Astrocyte (in vitro differentiated cells and primary cell): Measurements from ENCODE around the gene ANKRD24. TPM values are rescaled to one million over a fixed set of nuclear protein-coding genes. Genes with fewer than 3 reads are reported as not detected.
A peak's percentile ranks its signal among the peaks of the same experiment; 100 is the strongest.
"Not testable (repeated sequence)": the region's sequence is repeated elsewhere in the genome, so short reads cannot be mapped to it uniquely, and the experiment has no call there.

ENCODE experiments used
- DNase-seq: peaks from one replicate; pipeline ENCODE4 v3.0.0-alpha.2; 2010; ENCODE audit warnings: low read depth
- FAIRE-seq: peaks from 2 replicates; lab custom pipeline; 2011; peaks lifted over from hg19 to GRCh38; lab: Jason Lieb, UNC
- H2AFZ ChIP-seq: 2 replicates; pipeline ENCODE4 v1.6.0; 2012; ENCODE audit warnings: low read depth, low read length, inconsistent platforms
- H3K27ac ChIP-seq: 2 replicates; pipeline ENCODE4 v1.5.1; 2011; ENCODE audit warnings: low read depth, low read length, inconsistent platforms
- H3K27me3 ChIP-seq: 2 replicates; pipeline ENCODE4 v1.6.0; 2011; ENCODE audit warnings: low read length, inconsistent platforms; ENCODE audit not compliant: insufficient read depth
- H3K36me3 ChIP-seq: 2 replicates; pipeline ENCODE4 v1.5.1; 2011; ENCODE audit warnings: low read length, inconsistent platforms; ENCODE audit not compliant: insufficient read depth
- H3K4me1 ChIP-seq: 2 replicates; pipeline ENCODE4 v1.5.1; 2011; ENCODE audit warnings: low read length, inconsistent platforms; ENCODE audit not compliant: insufficient read depth
- H3K4me2 ChIP-seq: 2 replicates; pipeline ENCODE4 v1.6.0; 2012; ENCODE audit warnings: low read length, inconsistent platforms
- H3K4me3 ChIP-seq: 2 replicates; pipeline ENCODE4 v1.5.1; 2011; ENCODE audit warnings: low read depth, mild to moderate bottlenecking, low read length, inconsistent platforms; ENCODE audit not compliant: insufficient read depth
- H3K79me2 ChIP-seq: 2 replicates; pipeline ENCODE4 v1.6.0; 2012; ENCODE audit warnings: mild to moderate bottlenecking, low read length, inconsistent platforms; ENCODE audit not compliant: insufficient read depth
- H3K9ac ChIP-seq: 2 replicates; pipeline ENCODE4 v1.6.0; 2012; ENCODE audit warnings: mild to moderate bottlenecking, low read length, inconsistent platforms
- H3K9me3 ChIP-seq: 2 replicates; pipeline ENCODE4 v1.5.1; 2012; ENCODE audit warnings: low read depth, mild to moderate bottlenecking, low read length, inconsistent platforms; ENCODE audit not compliant: insufficient read depth
- H4K20me1 ChIP-seq: 2 replicates; pipeline ENCODE4 v1.6.0; 2012; ENCODE audit warnings: low read length, inconsistent platforms; ENCODE audit not compliant: insufficient read depth
- H3K27ac Mint-ChIP-seq: one replicate; pipeline ENCODE4 v1.8.0; 2021; ENCODE audit warnings: mild to moderate bottlenecking, mixed read lengths; ENCODE audit not compliant: unreplicated experiment
- H3K27me3 Mint-ChIP-seq: one replicate; pipeline ENCODE4 v1.8.0; 2021; ENCODE audit warnings: low read depth, mixed read lengths; ENCODE audit not compliant: unreplicated experiment
- H3K36me3 Mint-ChIP-seq: one replicate; pipeline ENCODE4 v1.8.0; 2021; ENCODE audit warnings: low read depth, mixed read lengths; ENCODE audit not compliant: unreplicated experiment
- H3K4me1 Mint-ChIP-seq: one replicate; pipeline ENCODE4 v1.8.0; 2021; ENCODE audit warnings: low read depth, mixed read lengths; ENCODE audit not compliant: unreplicated experiment
- H3K4me3 Mint-ChIP-seq: one replicate; pipeline ENCODE4 v1.8.0; 2021; ENCODE audit warnings: mild to moderate bottlenecking, moderate library complexity, mixed read lengths; ENCODE audit not compliant: unreplicated experiment
- H3K9me3 Mint-ChIP-seq: one replicate; pipeline ENCODE4 v1.8.0; 2021; ENCODE audit warnings: mild to moderate bottlenecking, mixed read lengths; ENCODE audit not compliant: unreplicated experiment
- CTCF ChIP-seq: IDR thresholded peaks from 2 replicates; pipeline ENCODE4 v1.5.1; 2011; ENCODE audit warnings: low read depth, mild to moderate bottlenecking, inconsistent platforms, low read length, moderate library complexity; ENCODE audit not compliant: insufficient read depth
- EZH2 ChIP-seq: IDR thresholded peaks from 2 replicates; pipeline ENCODE4 v1.6.1; 2012; ENCODE audit warnings: mild to moderate bottlenecking, low read length, inconsistent platforms; ENCODE audit not compliant: insufficient read depth
- total RNA-seq: library from RNA; stranded (reverse); gene quantifications from 2 replicates; pipeline ENCODE4 v1.2.1, GENCODE V29; 2021

The ANKRD24 gene
- total RNA-seq, 1 donor from 2014 or later = 0.73 TPM

GRCh38 chr19:4231521-4231920, 49.0 kb downstream of the ANKRD24 start:
- not testable (repeated sequence) for H3K4me2 ChIP-seq, H3K9me3 ChIP-seq, H3K27ac ChIP-seq, H4K20me1 ChIP-seq, H3K79me2 ChIP-seq, H3K4me3 ChIP-seq, H3K4me3 Mint-ChIP-seq, H2AFZ ChIP-seq, H3K4me1 Mint-ChIP-seq, DNase-seq, H3K36me3 Mint-ChIP-seq, H3K27me3 ChIP-seq, H3K36me3 ChIP-seq, H3K27me3 Mint-ChIP-seq, H3K9ac ChIP-seq, FAIRE-seq, H3K9me3 Mint-ChIP-seq
- peaks cover 13% of the 10 kb centered on the region for H3K4me1 ChIP-seq
- H3K27ac Mint-ChIP-seq = peak overlapping the region; percentile 26

GRCh38 chr19:4232139-4232538, 49.6 kb downstream of the ANKRD24 start:
- H3K27me3 Mint-ChIP-seq, H3K4me1 Mint-ChIP-seq, H3K36me3 ChIP-seq, H3K4me3 ChIP-seq, FAIRE-seq, H3K27ac Mint-ChIP-seq, H3K9me3 ChIP-seq, H3K27me3 ChIP-seq, H2AFZ ChIP-seq, H3K9me3 Mint-ChIP-seq, H3K4me2 ChIP-seq, H3K36me3 Mint-ChIP-seq, H3K27ac ChIP-seq, H3K9ac ChIP-seq, H3K79me2 ChIP-seq, H4K20me1 ChIP-seq, DNase-seq, H3K4me3 Mint-ChIP-seq: not testable (repeated sequence)
- H3K4me1 ChIP-seq = peaks cover 13% of the 10 kb centered on the region

DNA sequence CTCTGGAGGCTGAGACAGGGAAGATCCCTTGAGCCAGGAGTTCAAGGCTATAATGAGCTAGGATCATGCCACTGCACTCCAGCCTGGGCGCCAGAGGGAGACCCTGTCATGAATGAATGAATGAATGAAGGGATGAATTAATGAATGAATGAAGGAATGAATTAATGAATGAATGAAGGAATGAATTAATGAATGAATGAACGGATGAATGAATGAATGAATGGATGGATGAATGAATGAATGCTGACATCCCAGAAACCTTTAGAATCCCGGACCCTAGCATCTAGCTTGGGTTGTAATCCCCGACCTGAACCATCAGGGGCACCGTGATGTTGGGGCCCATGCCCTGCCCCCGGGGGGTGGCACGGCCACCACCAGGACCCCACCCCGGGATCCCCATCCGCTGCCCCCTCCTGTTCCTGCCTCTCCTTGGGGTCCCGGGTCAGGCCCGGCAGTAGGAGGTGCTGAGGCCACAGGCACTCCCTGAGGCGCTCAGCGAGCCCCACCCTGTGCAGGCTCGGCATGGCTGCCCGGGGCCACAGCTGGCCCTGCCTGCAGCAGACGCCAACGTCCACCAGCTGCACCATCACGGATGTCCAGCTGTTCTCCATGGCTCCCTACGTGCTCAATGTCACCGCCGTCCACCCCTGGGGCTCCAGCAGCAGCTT, 50.3 kb downstream of the ANKRD24 start:
- Mint-ChIP-seq H3K36me3 (no peaks in the 10 kb centered on the region), H3K27me3 (no peaks in the 10 kb centered on the region), H3K4me3 (no peak overlapping the region), H3K9me3 (peaks cover 2% of the 10 kb centered on the region), H3K4me1 (peaks cover 2% of the 10 kb centered on the region), H3K27ac (no peak overlapping the region)
- H3K9ac ChIP-seq = no peak overlapping the region
- no peak for FAIRE-seq
- H3K79me2 ChIP-seq = no peaks in the 10 kb centered on the region
- no peak overlapping the region for H2AFZ ChIP-seq
- peaks cover 6% of the 10 kb centered on the region for H3K27me3 ChIP-seq
- H4K20me1 ChIP-seq = no peaks in the 10 kb centered on the region
- no peak overlapping the region for H3K27ac ChIP-seq
- H3K4me2 ChIP-seq = no peak overlapping the region
- H3K4me3 ChIP-seq = no peak overlapping the region
- peaks cover 13% of the 10 kb centered on the region for H3K4me1 ChIP-seq
- no peak for DNase-seq
- H3K9me3 ChIP-seq = no peaks in the 10 kb centered on the region
- TF ChIP-seq CTCF (no peak), EZH2 (no peak)
- no peaks in the 10 kb centered on the region for H3K36me3 ChIP-seq
